Inflammatory macrophage treated with lipopolysaccharide for 1 hour (primary cell): Measurements from ENCODE around the gene PKD2.

Experiments used
- DNase-seq, 2 donors: peaks; one replicate each; pipeline ENCODE4 v3.0.0-alpha.2; 2020 to 2022

The PKD2 gene

DNA sequence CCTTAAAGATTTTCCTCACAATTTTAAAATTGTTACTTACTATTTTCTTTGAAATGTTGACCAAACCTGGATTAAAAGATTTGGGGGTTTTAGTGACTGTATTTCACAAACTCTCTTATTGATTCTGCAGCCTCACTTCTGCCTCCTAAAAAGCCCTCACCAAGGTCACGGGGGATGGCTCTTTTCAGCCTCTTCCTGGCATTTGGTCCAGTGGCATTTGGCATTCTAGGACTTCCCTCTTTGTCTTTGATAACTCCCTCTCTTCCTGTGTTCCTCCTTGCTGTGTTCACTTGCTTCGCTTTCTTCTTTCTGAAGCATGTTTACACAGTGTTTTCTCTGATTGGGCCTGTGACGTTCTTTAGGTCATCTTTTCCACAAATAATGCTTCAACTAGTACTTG lies 21.5 kb downstream of the PKD2 start:
- no peak for DNase-seq

DNA sequence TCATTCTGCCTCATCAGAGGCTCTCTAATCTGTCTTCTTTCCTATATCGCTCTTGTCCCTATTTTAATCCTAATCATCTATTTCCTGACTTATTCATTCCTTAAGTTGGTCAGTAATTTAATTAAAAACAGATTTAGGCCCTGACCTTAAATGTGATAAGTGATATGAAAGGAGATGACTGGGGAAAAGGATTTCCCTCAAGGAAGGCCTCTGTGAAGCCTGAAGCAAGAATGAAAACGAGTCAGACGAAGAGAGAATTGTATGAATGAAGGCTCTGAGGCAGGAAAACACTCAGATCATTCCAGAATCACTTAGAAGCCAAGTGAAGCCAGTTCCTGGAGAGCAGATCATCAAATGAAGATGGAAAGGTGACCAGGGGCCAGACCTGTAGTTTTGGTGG lies 22.1 kb downstream of the PKD2 start:
- no peak for DNase-seq

DNA sequence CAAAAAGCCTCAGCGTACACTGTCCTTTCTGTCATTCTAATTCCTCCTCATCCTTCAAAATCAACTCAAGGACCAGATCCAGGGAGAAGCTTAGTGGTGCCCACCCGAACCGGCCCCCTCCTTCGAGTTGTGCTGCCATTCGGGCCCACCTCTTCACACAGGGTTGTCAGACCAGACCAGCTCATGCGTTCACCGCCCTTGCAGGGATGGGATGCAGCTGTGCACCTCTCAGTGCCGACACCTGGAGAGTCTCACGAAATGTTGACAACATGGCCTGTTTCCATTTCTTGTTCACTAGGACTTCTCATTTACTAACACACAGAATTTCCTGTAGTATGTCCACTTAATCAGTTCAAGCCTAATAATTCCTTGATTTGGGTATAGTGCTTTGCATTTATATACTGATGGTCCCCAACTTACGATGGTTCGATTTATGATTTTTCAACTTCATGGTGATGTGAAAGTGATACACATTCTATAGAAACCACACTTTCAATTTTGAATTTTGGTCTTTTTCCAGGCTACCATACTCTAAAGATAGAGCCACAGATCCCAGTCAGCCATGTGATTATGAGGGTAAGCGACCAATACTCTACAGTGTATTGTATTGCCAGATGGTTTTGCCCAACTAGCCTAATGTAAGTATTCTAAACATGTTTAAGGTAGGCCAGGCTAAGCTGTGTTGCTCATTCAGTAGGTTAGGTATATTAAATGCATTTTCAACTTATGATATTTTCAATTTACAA lies 23.3 kb downstream of the PKD2 start:
- no peak for DNase-seq

DNA sequence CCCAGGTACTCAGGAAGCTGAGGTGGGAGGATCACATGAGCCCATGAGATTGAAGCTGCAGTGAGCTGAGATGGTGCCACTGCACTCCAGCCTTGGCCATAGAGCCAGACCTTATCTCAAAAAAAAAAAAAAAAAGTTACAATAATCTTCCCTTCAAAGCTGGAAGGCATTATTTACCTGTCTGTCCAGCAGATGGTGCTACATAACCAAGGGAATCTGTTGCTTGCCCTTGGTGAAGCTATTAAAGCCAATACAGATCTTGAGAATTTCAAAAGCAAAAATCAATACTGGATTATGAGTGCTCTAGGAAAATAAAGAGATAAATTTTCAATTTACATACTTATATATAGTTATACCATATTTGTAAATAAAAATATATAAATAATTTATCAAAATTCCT lies 25.9 kb downstream of the PKD2 start:
- DNase-seq = peak; percentile 64 to 78

GRCh38 chr4:88035292-88035691 lies 27.9 kb downstream of the PKD2 start:
- no peak for DNase-seq

DNA sequence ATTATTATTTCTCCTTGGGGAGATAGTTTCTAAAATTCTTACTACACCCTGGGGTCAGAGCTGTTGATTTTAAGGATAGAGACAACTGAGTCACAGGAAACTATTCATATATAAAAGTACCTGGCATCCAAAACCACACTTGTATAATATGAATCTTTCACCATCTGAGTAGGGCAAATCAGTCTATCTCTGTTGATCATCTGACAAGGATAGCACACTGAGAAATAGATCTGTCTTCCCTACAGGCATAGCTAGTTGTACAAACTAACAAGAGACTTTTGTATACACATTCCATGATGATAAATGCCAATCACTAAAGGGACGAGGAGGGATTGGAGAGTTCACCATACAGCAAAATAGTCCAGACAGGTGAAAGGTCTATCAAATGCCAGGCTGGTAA lies 30.0 kb downstream of the PKD2 start:
- DNase-seq = no peak

DNA sequence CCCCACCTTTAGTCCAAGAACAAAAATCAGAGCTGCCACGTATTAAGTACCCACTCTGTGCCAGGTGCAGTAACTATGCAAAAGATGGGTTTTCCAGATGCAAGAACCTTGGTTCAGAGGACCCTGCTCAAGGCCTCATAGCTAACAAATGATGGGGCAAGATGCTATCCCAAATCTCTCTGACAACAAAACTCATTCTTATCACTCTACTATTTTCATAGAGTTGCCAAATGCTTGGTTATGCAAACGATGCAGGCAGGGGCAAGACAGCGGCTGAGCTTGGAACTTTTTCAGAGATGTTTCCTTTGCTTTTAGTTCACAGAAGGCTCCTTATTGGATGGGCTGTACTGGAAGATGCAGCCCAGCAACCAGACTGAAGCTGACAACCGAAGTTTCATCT lies 30.5 kb downstream of the PKD2 start:
- DNase-seq = no peak

DNA sequence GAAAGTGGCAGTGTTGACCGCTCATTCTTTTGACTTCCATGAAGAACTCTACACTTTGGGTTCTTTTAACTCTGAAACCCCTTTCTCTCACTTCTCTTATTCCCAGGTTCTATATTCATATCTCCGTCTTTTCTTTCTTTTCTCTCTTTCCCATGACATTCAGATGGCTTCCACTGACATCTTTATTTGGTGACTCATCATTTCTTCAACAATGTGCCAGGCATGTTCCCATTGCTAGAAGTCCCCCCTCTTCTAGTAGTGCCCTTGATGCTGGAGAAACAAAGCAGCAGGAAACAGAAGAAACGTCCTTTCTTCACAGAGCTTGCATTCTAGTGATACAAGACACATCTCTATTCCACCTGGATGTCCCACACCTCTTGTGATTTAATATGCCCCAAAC lies 33.3 kb downstream of the PKD2 start:
- DNase-seq = no peak

- DNase-seq = no peak
Observed at GRCh38 chr4:88041626-88042025, 34.2 kb downstream of the PKD2 start.

GRCh38 chr4:88043001-88043400 lies 35.6 kb downstream of the PKD2 start:
- DNase-seq = no peak

- no peak for DNase-seq
Observed at GRCh38 chr4:88043586-88044340, 36.3 kb downstream of the PKD2 start.

GRCh38 chr4:88045021-88045420 lies 37.6 kb downstream of the PKD2 start:
- no peak for DNase-seq

DNA sequence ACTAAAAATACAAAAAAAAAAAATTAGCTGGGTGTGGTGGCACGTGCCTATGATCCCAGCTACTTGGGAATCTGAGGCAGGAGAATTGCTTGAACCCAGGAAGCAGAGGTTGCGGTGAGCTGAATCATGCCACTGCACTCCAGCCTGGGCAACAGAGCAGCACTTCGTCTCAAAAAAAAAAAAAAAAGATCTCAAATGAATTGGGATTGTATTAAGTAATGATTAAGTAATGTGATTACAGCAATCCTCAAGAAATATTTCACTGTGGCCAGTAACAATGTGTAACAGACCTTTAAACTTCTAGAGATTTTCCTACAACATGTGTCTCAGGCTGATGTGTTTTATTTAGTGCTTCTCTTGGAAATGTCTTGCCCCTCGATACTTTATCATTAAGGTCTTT lies 46.8 kb downstream of the PKD2 start:
- no peak for DNase-seq

DNA sequence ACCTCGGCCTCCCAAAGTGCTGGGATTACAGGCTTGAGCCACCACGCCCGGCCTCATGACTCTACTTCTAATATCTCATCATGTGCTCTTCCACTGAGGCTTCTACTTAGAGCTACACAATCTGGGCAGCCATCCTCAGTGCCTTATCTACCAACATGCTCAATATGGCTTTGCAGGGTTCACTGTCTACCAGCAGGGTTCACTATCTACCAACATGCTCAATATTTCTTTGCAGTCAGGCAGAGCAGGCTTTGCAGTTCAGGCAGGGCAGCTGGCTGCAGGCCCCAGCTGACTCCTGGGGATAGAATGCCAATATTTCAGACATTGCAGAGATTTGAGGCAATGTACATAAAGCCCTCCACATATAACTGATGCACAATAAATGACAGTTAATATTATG lies 47.5 kb downstream of the PKD2 start:
- peak in 1 of 2 donors; percentile 12 for DNase-seq

- no peak for DNase-seq
Observed at GRCh38 chr4:88058295-88058694, 50.9 kb downstream of the PKD2 start.

GRCh38 chr4:88059766-88060165 lies 52.3 kb downstream of the PKD2 start:
- DNase-seq = no peak

- no peak for DNase-seq
Observed at GRCh38 chr4:88060431-88060830, 53.0 kb downstream of the PKD2 start.

GRCh38 chr4:88062311-88062710 lies 54.9 kb downstream of the PKD2 start:
- DNase-seq = no peak

- no peak for DNase-seq
Observed at GRCh38 chr4:88062843-88063242, 55.4 kb downstream of the PKD2 start.

DNA sequence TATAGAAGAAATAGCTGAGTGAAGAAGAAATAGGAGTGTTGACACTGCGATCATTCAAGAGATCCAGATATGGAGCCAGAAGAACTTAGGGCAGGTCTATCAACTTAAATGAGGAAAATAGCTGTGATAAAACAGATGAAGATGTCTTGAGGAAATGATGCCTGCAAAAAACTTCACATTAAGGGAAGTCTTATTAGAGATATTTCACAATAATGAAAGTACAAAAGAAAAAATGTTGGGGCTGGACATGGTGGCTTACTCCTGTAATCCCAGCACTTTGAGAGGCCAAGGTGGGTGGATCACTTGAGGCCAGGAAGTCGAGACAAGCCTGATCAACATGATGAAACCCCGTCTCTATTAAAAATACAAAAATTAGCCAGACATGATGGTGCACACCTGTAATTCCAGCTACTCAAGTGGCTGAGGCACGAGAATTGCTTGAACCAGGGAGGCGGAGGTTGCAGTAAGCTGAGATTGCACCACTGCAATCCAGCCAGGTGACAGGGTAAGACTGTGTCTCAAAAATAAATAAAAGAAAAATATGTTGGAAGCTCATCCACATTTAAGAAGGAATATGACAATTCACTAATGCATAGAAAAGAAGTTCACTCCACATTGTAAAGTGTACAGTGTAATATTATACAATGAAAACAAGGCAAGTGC lies 56.3 kb downstream of the PKD2 start:
- DNase-seq = peak in 1 of 2 donors; percentile 6

GRCh38 chr4:88064410-88064809 lies 57.0 kb downstream of the PKD2 start:
- no peak for DNase-seq

DNA sequence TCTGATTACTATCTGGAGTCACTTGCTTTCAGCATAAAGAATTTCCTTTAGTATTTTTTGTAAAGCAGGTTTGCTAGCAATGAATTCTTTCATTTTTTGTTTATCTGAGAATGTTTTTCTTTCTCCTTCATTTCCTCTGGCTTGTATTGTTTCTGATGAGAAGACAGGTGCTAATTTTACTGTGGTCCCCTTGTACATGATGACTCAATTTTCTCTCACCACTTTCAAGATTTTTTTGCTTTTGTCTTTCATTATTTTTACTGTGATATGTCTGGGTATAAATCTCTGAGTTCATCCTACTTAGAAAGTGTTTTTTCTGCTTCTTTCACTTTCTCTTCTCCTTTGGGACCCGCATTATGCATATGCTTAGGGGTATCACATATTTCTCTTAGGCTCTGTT lies 62.6 kb downstream of the PKD2 start:
- DNase-seq = no peak

DNA sequence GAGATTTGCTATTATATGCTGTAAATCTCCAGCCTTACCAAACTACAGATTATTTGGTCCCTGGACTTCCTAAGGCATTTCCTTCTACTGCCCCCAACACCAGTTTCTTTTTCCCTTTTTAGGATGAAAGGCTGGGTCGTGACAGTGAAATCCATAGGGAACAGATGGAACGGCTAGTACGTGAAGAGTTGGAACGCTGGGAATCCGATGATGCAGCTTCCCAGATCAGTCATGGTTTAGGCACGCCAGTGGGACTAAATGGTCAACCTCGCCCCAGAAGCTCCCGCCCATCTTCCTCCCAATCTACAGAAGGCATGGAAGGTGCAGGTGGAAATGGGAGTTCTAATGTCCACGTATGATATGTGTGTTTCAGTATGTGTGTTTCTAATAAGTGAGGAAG lies 67.9 kb downstream of the PKD2 start:
- DNase-seq = no peak

GRCh38 chr4:88077911-88078524 lies 70.6 kb downstream of the PKD2 start:
- no peak for DNase-seq
